Measurements from ENCODE around the gene FAM3D.
A peak's percentile ranks its signal among the peaks of the same experiment; 100 is the strongest.

FAM3D gene

DNA sequence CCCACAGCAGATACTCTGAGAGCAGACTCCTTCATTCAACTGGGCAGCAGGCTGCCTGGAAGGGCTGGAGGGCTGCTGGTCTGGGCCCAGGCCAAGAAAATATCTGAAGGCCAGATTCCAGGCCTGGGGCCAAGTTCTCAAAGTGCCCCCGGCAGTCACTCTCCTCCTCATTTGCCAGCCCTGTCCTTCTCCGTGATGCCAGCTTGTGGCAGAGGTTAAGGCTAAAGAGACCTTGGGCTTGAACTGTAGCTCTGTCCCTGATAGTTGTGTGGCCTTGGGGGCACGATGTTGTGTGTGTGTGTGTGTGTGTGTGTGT, 39.0 kb downstream of the FAM3D start:
- DNase-seq (ENCODE audit: low spot score), result no peak

DNA sequence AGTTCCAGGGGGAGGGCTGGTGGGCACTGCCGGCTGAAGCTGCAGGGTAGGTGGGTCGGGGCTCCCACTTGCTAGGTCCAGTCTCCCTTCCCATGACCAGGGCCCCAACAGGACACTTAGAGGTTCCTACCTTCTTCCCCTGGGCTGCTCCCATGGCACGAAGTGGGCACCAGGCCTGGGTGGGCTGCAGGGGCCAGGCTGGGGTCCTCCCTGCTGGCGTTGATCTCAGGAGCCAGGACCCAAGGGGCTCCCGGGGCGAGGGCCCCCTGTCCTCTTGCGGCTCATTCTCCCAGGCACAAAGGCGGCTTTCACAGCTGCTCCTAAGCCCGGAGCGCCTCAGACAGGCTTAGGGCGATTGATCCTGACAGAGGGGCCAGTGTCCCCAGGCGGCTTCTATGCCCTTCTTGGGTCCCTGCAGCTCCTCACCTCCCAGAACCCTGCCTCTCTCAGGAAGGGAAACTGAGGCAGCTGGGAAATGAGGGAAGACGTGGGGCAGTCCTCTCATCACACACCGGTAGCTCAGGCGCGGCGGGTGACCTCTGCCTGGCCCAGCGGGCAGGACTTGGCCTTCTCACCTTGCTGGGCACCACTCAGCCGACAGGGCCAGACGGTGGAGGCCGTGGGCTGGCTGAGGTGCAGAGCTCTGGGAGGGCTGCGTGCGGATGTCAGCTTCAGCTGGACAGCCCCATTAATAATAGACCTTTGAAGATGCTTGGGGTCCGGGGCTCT, 39.6 kb downstream of the FAM3D start:
- DNase-seq (ENCODE audit: low spot score), result no peak

DNA sequence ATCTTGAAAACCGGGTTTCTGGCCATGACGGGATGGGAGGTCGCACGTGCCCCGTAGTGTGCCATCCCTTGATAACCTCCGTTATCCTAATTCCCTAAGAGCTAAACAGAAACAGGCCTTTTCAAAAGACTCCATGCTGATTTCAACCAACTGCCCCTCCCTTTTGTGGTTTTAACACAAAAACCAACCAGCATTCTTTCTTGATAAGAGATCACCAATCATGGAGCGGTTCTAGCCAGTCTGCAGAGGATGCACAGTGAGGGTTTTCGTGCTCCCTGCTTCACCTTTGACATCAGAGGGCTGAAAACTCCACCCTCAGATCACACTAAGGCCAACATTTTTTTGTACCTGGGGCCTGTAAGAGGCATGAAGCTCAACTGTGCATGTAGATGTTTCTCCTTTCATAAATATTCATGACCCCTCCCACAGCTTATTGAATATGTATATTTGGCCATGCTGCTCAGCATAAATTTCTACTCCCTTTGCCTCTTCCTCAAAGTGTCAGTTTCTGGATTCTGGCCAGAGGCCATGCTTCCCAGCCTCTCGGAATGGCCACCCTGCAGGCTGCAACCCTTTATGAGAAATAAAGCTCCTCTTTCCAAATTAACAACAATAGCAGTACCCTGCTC, 41.3 kb downstream of the FAM3D start:
- DNase-seq (ENCODE audit: low spot score), result no peak

DNA sequence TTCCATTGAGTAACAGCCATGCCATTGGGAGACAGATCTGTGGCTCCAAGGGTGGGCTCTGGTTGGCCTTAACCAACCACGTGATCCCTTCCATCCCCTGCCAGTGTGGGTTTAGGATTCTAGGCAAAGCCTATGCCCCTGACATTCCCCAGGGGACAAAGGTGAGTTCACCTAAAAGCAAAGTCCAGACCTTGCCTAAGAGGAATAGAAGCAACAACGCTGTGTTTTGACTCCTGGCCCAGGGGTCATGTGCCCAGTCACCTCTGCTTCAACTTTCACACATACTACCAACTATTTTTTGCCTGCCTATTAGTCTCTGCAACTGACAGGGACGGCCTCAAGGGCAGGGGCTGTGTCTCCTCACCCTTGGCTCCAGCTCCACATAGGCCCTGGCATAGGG, 42.0 kb downstream of the FAM3D start:
- DNase-seq (ENCODE audit: low spot score), result no peak

DNA sequence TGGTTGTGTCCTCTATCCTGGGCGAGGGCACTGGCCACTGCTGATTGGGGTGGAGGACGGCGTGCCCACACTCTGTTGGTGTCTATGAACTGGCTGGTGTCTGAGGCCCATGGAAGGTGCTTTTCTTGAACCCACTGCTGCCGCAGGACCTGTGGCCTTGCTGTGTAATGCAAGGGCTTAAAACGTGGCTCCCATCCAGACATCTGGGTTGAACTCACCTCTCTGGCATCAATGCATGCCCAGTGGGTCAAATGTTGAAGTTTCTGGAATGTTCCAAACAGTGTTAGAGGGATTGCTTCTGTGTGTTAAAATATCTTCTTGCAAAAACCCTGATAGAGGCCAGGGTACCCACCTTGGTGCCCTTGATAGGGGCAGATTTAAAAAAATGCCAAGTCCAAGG, 42.6 kb downstream of the FAM3D start:
- DNase-seq (ENCODE audit: low spot score), result no peak

DNA sequence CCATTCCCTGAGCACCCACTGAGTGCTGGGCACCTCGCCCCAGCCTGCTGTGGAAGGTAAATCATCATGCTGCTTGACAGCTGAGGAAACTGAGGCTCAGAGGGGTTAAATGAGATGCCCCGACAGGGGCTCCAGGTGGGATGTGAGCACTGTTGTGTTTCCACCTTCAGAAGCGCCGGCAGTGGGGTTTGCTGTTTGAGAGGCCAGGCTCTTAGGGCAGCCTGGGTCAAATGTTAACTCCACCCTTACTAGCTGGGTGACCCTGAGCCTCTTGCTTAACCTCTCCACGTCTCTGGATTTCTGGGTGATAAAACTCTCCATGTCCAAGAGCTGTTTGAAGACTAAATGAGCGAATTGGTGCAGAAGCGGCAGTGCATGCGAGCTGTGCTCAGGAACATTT, 43.1 kb downstream of the FAM3D start:
- DNase-seq (ENCODE audit: low spot score), result no peak

DNA sequence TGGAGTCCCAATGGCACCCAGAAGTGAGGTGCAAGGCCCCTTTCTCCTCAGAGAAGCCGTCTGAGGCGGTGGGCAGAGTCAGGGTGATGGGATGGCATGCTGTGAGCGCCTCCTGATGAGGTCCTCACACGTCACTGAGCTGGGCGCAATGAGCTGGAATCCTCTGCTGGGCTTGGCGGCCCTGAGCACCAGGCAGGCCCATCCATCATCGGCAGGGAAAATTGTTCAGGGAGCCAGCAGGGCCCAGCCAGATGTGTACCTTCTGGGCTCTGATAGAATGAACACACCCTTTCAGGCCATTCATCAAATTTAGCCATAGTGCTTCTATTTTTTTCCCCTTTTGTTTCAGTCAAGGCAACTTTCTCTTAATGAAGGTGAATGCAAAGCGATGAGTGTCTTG, 43.7 kb downstream of the FAM3D start:
- no peak for DNase-seq (ENCODE audit: low spot score)

DNA sequence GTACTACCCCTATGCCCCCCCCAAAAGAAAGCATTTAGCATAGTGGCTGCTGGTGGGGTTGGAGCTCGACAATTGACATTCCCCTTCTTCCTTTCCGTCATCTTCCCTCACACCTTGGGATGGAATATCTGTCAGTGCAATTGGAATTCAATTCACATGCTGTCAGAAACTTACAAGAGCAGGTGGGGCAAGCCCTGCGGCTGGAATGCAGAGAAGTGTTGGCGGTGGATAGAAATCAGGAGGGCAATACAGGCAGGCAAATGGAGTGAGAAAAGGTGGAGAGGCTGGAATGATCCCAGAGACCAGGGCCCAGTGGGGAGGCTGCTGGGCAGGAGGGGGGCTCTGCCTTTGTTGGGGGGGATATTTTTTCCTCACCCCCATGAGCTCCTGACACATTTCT, 44.1 kb downstream of the FAM3D start:
- DNase-seq (ENCODE audit: low spot score), result no peak

DNA sequence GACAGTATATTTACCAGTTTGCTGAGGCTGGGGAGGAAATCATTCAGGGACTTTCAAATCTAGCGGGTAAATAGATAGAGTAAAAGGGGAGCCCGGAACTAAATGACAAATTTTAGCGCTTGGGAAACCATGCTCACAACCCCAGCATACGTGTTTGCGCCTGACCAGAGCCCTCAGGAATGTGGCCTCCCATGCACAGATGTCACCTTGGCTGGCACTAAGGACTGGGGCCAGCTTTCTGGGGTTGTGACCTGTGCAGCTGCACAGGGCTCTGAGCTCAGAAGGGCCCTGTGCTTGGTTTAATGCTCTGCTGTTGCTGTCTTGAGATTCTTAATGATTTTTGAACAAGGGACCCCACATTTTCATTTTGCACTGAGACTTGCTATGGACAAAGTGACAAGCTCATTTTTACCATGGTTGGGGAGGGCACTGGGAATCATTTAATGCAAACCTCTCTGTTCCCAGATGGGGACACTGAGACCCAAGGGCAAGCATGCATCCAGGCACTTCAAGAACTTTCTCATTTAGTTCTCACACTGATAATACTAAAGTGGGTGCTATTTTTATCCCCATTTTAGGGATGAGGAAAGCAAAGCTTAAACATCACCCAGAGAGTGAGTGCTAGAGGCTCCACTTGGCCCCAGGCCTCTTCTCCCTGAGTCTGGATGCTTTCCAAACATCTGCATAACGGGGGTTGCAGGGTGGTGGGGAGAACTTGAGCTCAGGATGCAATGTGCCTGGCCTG, 45.3 kb downstream of the FAM3D start:
- no peak for DNase-seq (ENCODE audit: low spot score)

DNA sequence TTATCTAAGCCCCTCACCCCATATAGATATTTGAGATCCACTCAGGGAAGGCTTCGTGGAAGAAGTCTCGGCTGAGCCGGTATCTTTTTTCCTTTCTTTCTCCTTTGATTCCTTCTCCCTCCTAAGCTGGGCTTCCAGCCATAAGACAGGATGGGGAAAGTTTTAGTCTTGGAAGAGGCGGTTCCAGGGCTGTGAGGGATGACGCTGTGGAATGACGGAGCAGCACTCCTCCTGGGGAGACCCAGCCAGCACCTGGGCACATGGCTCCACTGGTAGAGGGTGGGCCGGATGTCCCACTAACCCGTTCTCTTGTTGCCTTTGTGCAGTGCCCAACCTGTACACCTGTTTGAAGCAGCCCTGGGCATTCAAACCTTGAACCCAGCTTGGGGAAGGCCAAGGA, 46.2 kb downstream of the FAM3D start:
- no peak for DNase-seq (ENCODE audit: low spot score)

DNA sequence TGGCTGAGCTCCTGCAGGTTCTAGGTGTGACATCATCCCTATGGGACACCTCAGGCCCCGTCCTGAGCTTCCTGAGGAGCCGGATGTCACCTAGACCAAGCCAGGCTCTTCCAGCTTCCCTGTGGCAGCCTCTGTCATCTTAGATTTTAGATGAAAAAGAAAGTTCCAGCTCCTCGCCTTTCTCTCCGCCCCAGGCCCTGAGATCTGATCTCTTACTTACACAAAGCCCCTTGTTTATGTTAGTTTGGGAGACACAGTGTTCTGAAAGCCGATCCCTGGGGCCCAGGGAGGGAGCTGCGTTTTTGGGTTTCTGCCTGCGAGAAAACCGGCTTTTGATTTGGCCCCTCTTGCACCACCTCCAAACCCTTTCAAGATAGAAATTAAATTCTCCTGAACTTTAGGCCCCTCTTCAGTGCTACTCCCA, 49.2 kb downstream of the FAM3D start:
- DNase-seq (ENCODE audit: low spot score), result no peak

DNA sequence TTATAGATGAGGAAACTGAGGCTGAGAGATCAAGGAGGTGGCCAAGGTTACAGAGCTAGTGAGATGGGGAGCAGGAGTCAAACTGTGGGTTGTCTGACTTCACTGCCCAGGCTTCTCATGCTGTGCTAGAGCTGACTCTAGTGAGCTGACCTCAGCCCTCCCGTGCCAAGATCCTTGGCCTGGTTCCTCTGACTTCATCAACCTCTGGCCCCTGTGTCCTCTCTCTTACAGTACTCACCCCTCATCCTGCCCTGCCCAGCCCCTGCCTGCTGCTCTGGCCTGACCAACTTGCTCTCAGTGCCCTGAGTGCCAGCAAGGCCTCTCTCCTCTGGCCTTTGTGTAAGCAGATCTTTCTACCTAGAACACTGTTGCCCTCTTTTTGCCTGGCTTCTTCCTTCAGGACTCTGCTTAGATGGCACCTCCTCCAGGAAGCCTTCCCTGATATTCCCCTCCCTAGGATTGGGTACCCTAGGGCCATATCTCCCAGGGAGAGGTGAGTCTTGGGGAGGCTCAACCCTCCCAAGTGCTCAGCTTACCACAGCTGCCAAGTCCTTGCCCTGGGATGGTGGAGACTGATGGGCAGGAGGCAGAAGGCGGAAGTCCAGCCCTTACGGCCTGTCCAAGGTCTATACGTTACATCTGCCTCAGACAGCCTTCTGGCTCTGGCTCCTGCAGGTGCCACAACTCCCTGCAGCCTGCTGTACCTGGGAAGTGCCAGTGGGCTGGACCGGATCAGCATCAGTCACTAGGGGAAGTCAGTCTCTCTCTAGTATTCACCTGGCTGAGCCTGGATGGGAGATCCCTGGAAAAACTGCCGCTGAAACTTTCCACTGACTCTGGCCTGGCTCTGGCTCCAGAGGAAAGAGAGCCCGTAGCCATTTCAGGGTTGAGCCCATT, 53.1 kb downstream of the FAM3D start:
- DNase-seq (ENCODE audit: low spot score), result no peak

DNA sequence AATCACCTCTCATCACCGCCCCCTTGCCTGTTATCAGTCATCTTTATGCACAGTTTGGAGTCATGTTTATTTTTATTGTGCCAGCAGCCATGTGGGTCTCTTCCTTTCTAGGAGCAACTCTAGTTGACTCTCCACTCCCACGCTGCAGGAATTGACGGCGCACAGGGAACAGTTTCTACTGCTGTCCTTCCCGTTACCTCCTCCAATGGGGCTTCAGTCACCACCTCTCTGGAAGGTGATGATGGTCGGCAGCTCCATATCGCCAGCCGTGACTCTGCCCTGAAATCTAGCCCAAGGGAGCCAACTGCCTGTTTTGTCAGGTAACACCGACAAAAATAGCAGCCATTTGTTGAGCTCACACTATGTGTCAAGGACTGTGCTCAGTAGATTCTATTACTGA, 53.7 kb downstream of the FAM3D start:
- DNase-seq (ENCODE audit: low spot score), result no peak

DNA sequence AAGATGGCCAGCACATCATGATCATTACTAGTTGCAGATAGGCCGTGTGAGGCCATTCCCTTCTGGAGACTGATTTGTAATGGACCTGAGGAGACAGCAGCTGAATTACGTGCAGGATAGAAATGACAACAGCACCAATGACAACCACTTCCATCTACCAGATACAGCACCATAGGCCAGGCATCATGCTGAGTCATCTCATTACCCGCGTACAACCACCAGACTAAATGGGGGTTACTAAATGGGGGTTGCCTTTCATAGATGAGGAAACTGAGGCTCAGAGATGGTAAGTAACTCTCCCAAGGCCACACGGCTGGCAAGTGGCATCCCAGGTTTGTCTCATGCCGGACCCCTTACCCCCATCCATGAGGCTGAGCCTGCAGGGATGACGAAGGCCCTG, 56.6 kb downstream of the FAM3D start:
- DNase-seq (ENCODE audit: low spot score), result no peak

DNA sequence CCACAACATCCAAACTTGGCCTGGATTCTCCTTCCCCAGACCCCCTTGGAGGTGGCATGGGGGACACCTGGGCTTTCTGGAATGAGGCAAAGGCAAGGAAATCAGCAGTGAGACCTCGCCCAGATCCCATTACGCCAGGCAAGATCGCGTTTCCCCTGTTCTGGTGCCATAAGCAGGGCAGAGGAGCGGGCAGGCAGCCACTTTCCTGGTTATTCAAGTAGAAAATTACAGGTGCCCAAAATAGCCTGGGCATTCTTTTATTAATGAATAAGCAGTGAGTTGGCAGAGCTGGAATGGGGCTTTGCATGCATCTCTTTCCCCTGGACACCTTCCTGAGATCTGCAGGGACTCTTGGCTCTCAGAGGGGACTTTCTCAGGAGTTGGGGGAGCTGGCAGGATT, 57.9 kb downstream of the FAM3D start:
- DNase-seq (ENCODE audit: low spot score), result peak; percentile 62

DNA sequence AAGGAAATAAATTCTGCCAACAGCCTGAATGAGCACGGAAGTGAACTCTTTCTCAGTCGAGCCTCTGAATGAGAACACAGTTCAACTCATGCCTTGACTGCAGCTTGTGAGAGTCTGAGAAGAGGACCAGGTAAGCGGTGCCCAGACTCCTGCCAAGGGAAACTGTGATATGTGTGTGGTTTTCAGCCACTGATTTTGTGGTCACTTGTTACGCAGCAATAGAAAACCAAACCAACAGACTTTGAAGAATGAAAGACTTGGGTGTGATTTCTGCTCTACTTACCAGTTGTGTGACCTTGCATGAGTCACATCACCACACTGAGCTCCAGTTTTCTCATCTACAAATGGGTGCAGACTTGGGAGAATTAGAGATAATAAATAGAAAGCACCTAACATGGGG, 58.8 kb downstream of the FAM3D start:
- DNase-seq (ENCODE audit: low spot score), result no peak

DNA sequence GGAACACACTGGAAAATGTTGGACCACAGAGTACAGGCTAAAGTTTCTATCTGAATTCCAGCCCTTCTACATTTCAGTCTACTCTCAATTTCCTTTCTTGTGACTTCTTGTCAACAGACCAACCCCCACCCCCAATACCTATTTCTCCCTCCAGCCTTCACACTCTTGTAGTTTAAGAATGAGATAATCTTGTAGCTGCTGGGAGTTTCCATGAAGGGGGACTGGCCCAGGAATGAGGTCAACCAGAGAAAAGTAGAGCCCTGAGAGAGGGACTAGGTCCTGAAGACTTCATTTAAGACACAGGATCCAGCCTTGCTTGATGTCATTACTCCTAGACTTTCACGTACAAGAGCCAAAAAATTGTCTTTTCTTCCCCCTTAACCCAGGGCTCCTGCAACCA, 59.9 kb downstream of the FAM3D start:
- DNase-seq (ENCODE audit: low spot score), result no peak

DNA sequence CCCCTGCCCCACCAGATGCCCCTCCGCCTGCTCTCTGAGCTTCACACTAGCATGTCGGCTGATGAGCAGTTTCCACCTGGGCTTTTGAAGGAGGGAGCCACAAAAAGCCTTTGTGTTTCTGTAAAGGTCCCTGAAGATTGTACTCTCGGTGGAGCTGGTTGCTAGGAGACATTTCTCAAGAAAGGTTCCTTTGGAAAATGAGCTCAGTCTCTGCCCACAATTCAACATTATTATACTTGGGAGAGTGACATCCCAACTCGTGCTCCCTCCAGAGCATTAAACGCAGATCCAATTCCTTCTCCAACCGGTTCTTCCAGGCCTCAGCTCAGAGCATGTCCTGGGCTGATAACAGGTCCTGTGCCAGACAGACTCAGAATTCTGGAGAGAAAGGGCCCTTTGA, 62.5 kb downstream of the FAM3D start:
- no peak for DNase-seq (ENCODE audit: low spot score)

DNA sequence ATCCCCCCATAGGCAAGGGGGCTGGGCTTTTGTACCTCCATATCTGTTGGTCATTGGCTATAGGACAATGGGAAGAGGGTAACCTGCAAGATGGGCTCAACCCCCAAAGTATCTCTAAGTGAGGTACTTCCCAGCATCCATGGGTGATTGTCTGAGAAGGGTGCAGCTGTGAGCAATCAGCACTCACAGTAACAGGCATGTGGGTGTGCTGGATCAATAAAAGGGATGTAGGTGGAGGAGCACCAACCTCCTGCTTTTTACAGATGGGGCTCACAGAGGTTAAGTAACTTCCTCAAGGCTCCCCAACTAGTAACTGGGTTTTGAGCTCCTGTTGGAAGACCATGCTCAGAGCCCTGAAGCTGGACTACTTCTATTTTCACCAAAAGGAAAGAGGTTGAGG, 63.0 kb downstream of the FAM3D start:
- no peak for DNase-seq (ENCODE audit: low spot score)

DNA sequence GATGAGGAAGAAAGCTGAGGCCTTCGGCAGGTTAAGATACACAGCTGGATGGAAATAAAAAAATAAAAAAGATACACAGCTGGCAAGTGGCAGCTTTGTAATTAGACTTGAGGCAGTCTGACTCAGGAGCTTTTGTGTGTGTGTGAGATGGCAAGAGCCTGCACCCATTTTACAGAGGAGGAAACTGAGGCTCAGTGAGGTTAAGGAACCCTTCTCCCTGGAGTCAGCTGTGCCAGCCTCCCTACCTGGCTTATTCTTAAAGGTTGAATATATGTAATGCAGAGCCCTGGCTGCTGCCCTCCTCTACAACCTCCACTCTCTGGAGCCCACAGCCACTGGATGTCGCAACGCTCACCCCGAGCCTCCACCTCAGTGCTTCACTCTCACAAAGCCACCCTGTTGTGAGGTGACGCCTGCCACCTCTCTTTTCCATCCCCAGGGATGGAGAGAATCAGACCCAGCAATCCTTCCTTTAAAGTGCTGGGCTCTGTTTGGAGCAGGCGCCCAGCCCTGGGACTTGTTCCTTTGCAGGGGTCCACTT, 68.7 kb downstream of the FAM3D start:
- no peak for DNase-seq (ENCODE audit: low spot score)

DNA sequence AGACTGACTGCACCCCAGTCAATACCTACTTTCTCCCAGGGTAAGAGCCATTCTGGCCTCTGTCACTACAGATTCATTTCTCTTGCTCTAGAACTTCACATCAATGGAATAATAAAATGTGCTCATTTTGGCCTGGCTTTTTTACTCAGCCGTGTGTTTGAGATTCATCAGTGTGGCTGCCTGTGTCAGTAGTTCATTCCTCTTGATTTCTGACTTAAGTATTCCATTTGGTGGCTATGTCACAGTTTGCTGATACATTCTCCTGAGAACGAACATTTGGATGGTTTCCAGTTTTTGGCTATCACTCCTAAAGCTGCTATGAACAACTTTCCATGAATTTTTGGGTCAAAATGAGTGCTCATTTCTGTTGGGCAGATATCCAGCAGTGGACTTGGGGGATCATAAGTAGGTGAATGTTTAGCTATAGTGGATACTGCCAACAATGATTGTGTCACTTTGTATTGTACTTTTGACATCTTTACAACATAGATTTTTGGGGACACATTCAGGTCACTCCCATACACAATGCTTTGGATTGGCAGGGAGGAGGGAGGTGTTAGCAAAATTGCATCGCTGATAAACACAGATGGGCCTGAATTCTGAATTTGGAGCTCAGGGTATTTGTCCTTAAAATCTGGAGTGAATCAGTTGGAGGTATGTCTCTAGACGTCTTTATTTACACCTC, 69.6 kb downstream of the FAM3D start:
- DNase-seq (ENCODE audit: low spot score), result no peak

DNA sequence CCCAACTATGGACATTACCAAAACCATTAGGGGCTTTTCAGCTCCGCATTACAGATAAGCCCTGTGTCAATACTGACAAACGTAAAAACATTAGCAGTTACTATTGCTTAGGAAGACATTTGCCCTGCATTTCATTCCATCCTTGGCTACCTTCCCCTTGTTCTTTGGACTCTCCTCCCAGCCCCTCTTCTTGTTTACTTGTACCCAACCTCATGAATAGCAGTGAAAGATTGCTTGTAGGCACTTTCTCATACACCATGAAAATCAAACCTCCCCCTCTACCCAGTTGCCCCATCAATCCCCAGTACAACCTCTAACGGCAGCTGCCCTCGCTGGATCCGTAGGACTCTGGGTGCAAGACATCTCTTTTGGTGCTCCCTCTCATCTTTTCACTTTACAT, 72.5 kb downstream of the FAM3D start:
- no peak for DNase-seq (ENCODE audit: low spot score)
